ENCODE data around the gene MORC1.

The MORC1 gene

DNA sequence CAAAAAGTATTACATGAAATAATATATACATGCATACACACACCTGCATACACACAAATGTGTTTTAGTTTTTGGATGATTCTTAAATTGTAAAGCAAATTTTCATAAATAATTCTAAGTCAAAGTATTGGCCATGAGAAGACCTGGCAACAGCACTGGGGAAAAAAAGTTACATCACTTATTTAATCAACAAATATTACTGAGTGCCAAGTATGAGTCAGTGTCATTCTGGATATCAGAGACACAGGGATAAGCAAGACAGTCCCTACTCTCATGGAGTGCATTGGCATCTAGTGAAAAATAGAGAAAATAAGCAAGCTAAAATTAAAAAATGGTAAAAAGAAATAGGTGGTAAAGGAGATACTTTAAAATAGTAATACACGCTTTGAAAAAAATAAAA is 134.9 kb downstream of the MORC1 start:
- no peak overlapping the region for H3K4me2 ChIP-seq (ENCODE audit: low read depth, low read length)
- no peak for DNase-seq
- TF ChIP-seq, protein P1, sequence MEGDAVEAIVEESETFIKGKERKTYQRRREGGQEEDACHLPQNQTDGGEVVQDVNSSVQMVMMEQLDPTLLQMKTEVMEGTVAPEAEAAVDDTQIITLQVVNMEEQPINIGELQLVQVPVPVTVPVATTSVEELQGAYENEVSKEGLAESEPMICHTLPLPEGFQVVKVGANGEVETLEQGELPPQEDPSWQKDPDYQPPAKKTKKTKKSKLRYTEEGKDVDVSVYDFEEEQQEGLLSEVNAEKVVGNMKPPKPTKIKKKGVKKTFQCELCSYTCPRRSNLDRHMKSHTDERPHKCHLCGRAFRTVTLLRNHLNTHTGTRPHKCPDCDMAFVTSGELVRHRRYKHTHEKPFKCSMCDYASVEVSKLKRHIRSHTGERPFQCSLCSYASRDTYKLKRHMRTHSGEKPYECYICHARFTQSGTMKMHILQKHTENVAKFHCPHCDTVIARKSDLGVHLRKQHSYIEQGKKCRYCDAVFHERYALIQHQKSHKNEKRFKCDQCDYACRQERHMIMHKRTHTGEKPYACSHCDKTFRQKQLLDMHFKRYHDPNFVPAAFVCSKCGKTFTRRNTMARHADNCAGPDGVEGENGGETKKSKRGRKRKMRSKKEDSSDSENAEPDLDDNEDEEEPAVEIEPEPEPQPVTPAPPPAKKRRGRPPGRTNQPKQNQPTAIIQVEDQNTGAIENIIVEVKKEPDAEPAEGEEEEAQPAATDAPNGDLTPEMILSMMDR (IDR thresholded peaks at IDR 0.05; ENCODE audit: low read length), result no peak
- no peak for TF ChIP-seq EZH2 (optimal IDR thresholded peaks at IDR 0.05; ENCODE audit: low read depth, low read length)
- no peak for TF ChIP-seq EZH2phosphoT487 (IDR thresholded peaks at IDR 0.05; ENCODE audit: low read length)

DNA sequence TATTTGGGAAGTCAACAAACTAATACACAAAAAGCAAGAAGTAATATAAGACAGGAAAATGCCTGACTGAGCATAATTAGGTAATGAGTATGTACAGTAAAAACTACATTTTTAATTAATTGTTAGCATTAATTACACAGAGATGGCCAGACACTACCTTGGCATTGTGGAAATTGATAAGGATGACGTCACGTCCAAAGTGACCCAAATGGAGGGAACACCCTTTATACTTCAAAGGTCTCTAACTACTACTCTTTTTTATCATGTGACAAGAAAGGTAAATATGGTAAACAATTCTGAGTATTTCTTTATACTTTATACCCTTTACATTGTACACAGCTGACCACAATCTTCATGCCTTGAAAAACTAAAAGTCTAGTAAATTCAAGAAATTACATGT is 141.9 kb downstream of the MORC1 start:
- Histone ChIP-seq H3K27ac (ENCODE audit: low read length) (no peak overlapping the region), H3K9me3 (replicated peaks; ENCODE audit: insufficient read depth, low read length) (no peaks in the 10 kb centered on the region), H3K9me2 (replicated peaks; ENCODE audit: insufficient read depth, low read length) (no peaks in the 10 kb centered on the region), H3K79me2 (ENCODE audit: low read length) (no peaks in the 10 kb centered on the region), H3K4me2 (ENCODE audit: low read depth, low read length) (no peak overlapping the region), H3K36me3 (replicated peaks; ENCODE audit: insufficient read depth, low read length) (no peaks in the 10 kb centered on the region), H3F3A (ENCODE audit: insufficient read depth, low read length) (no peaks in the 10 kb centered on the region), H3K27me3 (replicated peaks; ENCODE audit: insufficient read depth, low read length) (no peaks in the 10 kb centered on the region), H3K4me3 (ENCODE audit: low read length) (no peak overlapping the region), H4K20me1 (ENCODE audit: insufficient read depth, low read length) (no peaks in the 10 kb centered on the region), H3K9ac (ENCODE audit: low read length) (no peak overlapping the region), H3K4me1 (ENCODE audit: low read length) (no peaks in the 10 kb centered on the region), H2AFZ (ENCODE audit: low read length) (no peak overlapping the region)
- DNase-seq, result no peak
- no peak for TF ChIP-seq EZH2 (optimal IDR thresholded peaks at IDR 0.05; ENCODE audit: low read depth, low read length)
- TF ChIP-seq, protein P1 (IDR thresholded peaks at IDR 0.05; ENCODE audit: low read length), result no peak
- no peak for TF ChIP-seq EZH2phosphoT487 (IDR thresholded peaks at IDR 0.05; ENCODE audit: low read length)

More for the DNA sequence above, 134.9 kb downstream of the MORC1 start:
- H3K27me3 ChIP-seq (replicated peaks; ENCODE audit: insufficient read depth, low read length), result no peaks in the 10 kb centered on the region
- H2AFZ ChIP-seq (ENCODE audit: low read length), result no peak overlapping the region
- no peak overlapping the region for H3K4me3 ChIP-seq (ENCODE audit: low read length)
- H3K9me2 ChIP-seq (replicated peaks; ENCODE audit: insufficient read depth, low read length), result no peaks in the 10 kb centered on the region
- H3F3A ChIP-seq (ENCODE audit: insufficient read depth, low read length), result no peaks in the 10 kb centered on the region
- H3K4me1 ChIP-seq (ENCODE audit: low read length), result no peaks in the 10 kb centered on the region
- no peak overlapping the region for H3K27ac ChIP-seq (ENCODE audit: low read length)
- H3K79me2 ChIP-seq (ENCODE audit: low read length), result no peaks in the 10 kb centered on the region
- no peaks in the 10 kb centered on the region for H4K20me1 ChIP-seq (ENCODE audit: insufficient read depth, low read length)
- no peaks in the 10 kb centered on the region for H3K36me3 ChIP-seq (replicated peaks; ENCODE audit: insufficient read depth, low read length)
- no peaks in the 10 kb centered on the region for H3K9me3 ChIP-seq (replicated peaks; ENCODE audit: insufficient read depth, low read length)
- H3K9ac ChIP-seq (ENCODE audit: low read length), result no peak overlapping the region

DNA sequence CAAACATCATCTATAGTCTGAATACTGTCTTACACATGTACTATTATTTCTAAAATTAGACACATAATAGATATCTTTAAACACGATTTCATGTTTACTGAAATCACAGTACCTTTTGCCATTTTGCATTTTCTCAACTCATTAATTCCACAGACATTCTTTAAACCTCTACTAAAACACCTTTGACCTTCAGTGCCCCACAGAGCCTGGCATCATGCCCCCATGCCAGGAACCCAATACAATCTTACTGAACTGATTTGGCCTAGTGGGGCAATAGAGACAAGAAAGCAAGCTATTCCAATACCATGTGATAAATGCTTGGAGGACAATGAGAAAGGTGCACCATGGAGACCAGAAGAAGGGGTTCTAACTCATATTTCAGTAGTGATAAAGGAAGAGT is 144.9 kb downstream of the MORC1 start:
- no peaks in the 10 kb centered on the region for H3K27me3 ChIP-seq (replicated peaks; ENCODE audit: insufficient read depth, low read length)
- H3K9me3 ChIP-seq (replicated peaks; ENCODE audit: insufficient read depth, low read length), result no peaks in the 10 kb centered on the region
- no peaks in the 10 kb centered on the region for H4K20me1 ChIP-seq (ENCODE audit: insufficient read depth, low read length)
- no peak overlapping the region for H3K27ac ChIP-seq (ENCODE audit: low read length)
- H3F3A ChIP-seq (ENCODE audit: insufficient read depth, low read length), result no peaks in the 10 kb centered on the region
- no peak overlapping the region for H3K4me2 ChIP-seq (ENCODE audit: low read depth, low read length)
- no peak overlapping the region for H3K9ac ChIP-seq (ENCODE audit: low read length)
- H3K4me3 ChIP-seq (ENCODE audit: low read length), result no peak overlapping the region
- no peak for DNase-seq
- H3K9me2 ChIP-seq (replicated peaks; ENCODE audit: insufficient read depth, low read length), result no peaks in the 10 kb centered on the region
- H3K4me1 ChIP-seq (ENCODE audit: low read length), result no peaks in the 10 kb centered on the region
- H3K36me3 ChIP-seq (replicated peaks; ENCODE audit: insufficient read depth, low read length), result no peaks in the 10 kb centered on the region
- no peak overlapping the region for H2AFZ ChIP-seq (ENCODE audit: low read length)
- TF ChIP-seq EZH2 (optimal IDR thresholded peaks at IDR 0.05; ENCODE audit: low read depth, low read length) (no peak), EZH2phosphoT487 (IDR thresholded peaks at IDR 0.05; ENCODE audit: low read length) (no peak)
- TF ChIP-seq, protein P1 (IDR thresholded peaks at IDR 0.05; ENCODE audit: low read length), result no peak
- no peaks in the 10 kb centered on the region for H3K79me2 ChIP-seq (ENCODE audit: low read length)
